BE2C (cell line): Measurements from ENCODE around the gene CCND2. TPM values are rescaled to one million over a fixed set of nuclear protein-coding genes. Genes with fewer than 3 reads are reported as not detected.

Experiments used
- DNase-seq: peaks from one replicate; pipeline ENCODE4 v3.0.0-alpha.2; 2020
- H3K27me3 ChIP-seq: fragments of 250-450 bp; sonication (Bioruptor Pico); 2 replicates; pipeline ENCODE4 v1.5.1; 2020; ENCODE audit warnings: mild to moderate bottlenecking
- H3K36me3 ChIP-seq: fragments of 250-450 bp; sonication (Bioruptor Pico); 2 replicates; pipeline ENCODE4 v1.5.1; 2020; ENCODE audit warnings: mild to moderate bottlenecking
- H3K4me1 ChIP-seq: fragments of 250-450 bp; sonication (Bioruptor Pico); 2 replicates; pipeline ENCODE4 v1.5.1; 2020
- H3K4me3 ChIP-seq: 2 replicates; pipeline ENCODE4 v1.5.1; 2011; ENCODE audit warnings: low read depth, low read length
- H3K9me3 ChIP-seq: fragments of 250-450 bp; sonication (Bioruptor Pico); 2 replicates; pipeline ENCODE4 v1.5.1; 2020
- CTCF ChIP-seq: IDR thresholded peaks from 2 replicates; pipeline ENCODE4 v1.5.1; 2012; ENCODE audit warnings: mild to moderate bottlenecking, low read depth, low read length
- polyA plus RNA-seq: library from polyadenylated mRNA; unstranded; fragments of >200 nt; gene quantifications from one replicate; pipeline ENCODE4 v1.2.1, GENCODE V29; 2012; ENCODE audit warnings: low read depth, missing spikeins; ENCODE audit not compliant: insufficient read length, insufficient read depth

CCND2 gene
- not detected for polyA plus RNA-seq

- no peak for TF ChIP-seq CTCF
- Histone ChIP-seq H3K4me3 (no peak within 1 kb of the TSS), H3K27me3 (peaks cover 87% of the 10 kb centered on the region), H3K9me3 (no peaks in the 10 kb centered on the region; the same call in 1 of the 2 replicates), H3K4me1 (no peaks in the 10 kb centered on the region), H3K36me3 (no peaks in the 10 kb centered on the region)
- no peak for DNase-seq
Observed at GRCh38 chr12:4273652-4274395, at the start of gene CCND2. Gene CCND2, plus strand, starts transcription at chr12:4273762. Its CDS starts 279 bp downstream, at chr12:4274041.

GRCh38 chr12:4224206-4224889, 49.2 kb upstream of the CCND2 start:
- no peaks in the 10 kb centered on the region for H3K9me3 ChIP-seq
- H3K36me3 ChIP-seq: no peaks in the 10 kb centered on the region
- H3K4me3 ChIP-seq: no peak overlapping the region
- no peak for DNase-seq
- no peak for TF ChIP-seq CTCF
- H3K4me1 ChIP-seq: no peaks in the 10 kb centered on the region
- H3K27me3 ChIP-seq: peaks cover 4% of the 10 kb centered on the region; the same call in 1 of the 2 replicates

GRCh38 chr12:4225571-4225970, 48.0 kb upstream of the CCND2 start:
- H3K27me3 ChIP-seq: peaks cover 6% of the 10 kb centered on the region; the same call in 1 of the 2 replicates
- TF ChIP-seq CTCF: no peak
- H3K4me1 ChIP-seq: no peaks in the 10 kb centered on the region
- no peak overlapping the region for H3K4me3 ChIP-seq
- no peak for DNase-seq
- H3K36me3 ChIP-seq: no peaks in the 10 kb centered on the region
- H3K9me3 ChIP-seq: no peaks in the 10 kb centered on the region

GRCh38 chr12:4227046-4227445, 46.5 kb upstream of the CCND2 start:
- DNase-seq: no peak
- no peak for TF ChIP-seq CTCF
- no peaks in the 10 kb centered on the region for H3K36me3 ChIP-seq
- H3K27me3 ChIP-seq: peaks cover 11% of the 10 kb centered on the region
- no peaks in the 10 kb centered on the region for H3K4me1 ChIP-seq
- no peaks in the 10 kb centered on the region for H3K9me3 ChIP-seq
- no peak overlapping the region for H3K4me3 ChIP-seq

GRCh38 chr12:4228122-4228580, 45.4 kb upstream of the CCND2 start:
- no peak for DNase-seq
- no peaks in the 10 kb centered on the region for H3K36me3 ChIP-seq
- peaks cover 15% of the 10 kb centered on the region for H3K27me3 ChIP-seq
- H3K4me1 ChIP-seq: no peaks in the 10 kb centered on the region
- no peaks in the 10 kb centered on the region for H3K9me3 ChIP-seq
- no peak overlapping the region for H3K4me3 ChIP-seq
- TF ChIP-seq CTCF: no peak

- H3K4me1 ChIP-seq: no peaks in the 10 kb centered on the region
- DNase-seq: no peak
- no peaks in the 10 kb centered on the region for H3K36me3 ChIP-seq
- H3K9me3 ChIP-seq: no peaks in the 10 kb centered on the region
- TF ChIP-seq CTCF: no peak
- H3K27me3 ChIP-seq: peaks cover 26% of the 10 kb centered on the region
- no peak overlapping the region for H3K4me3 ChIP-seq
Observed at GRCh38 chr12:4230526-4230925, 43.0 kb upstream of the CCND2 start.
